ENCODE data around the gene ARHGAP23.
"Not testable (repeated sequence)": the region's sequence is repeated elsewhere in the genome, so short reads cannot be mapped to it uniquely, and the experiment has no call there.

ARHGAP23 gene

GRCh38 chr17:38491346-38492066 is 63.2 kb downstream of the ARHGAP23 start:
- not testable (repeated sequence) for DNase-seq

GRCh38 chr17:38492067-38493040 is 64.1 kb downstream of the ARHGAP23 start:
- DNase-seq = peak; percentile 84

GRCh38 chr17:38494152-38494551 is 65.9 kb downstream of the ARHGAP23 start:
- DNase-seq = not testable (repeated sequence)

- DNase-seq = not testable (repeated sequence)
Measured at GRCh38 chr17:38497656-38498055, 69.4 kb downstream of the ARHGAP23 start.

- DNase-seq = no peak
Measured at GRCh38 chr17:38498353-38498752, 70.1 kb downstream of the ARHGAP23 start.

- DNase-seq = not testable (repeated sequence)
Measured at GRCh38 chr17:38499230-38499629, 71.0 kb downstream of the ARHGAP23 start.

GRCh38 chr17:38501718-38502117 is 73.5 kb downstream of the ARHGAP23 start:
- not testable (repeated sequence) for DNase-seq

- DNase-seq = not testable (repeated sequence)
Measured at GRCh38 chr17:38503286-38503913, 75.1 kb downstream of the ARHGAP23 start.

GRCh38 chr17:38504216-38504615 is 76.0 kb downstream of the ARHGAP23 start:
- no peak for DNase-seq

GRCh38 chr17:38507436-38507835 is 79.2 kb downstream of the ARHGAP23 start:
- DNase-seq = no peak

- no peak for DNase-seq
Measured at GRCh38 chr17:38507921-38508569, 79.8 kb downstream of the ARHGAP23 start.

- no peak for DNase-seq
Measured at GRCh38 chr17:38508570-38508950, 80.3 kb downstream of the ARHGAP23 start.

GRCh38 chr17:38508954-38509771 is 80.9 kb downstream of the ARHGAP23 start:
- peak; percentile 85 for DNase-seq

GRCh38 chr17:38509772-38510420 is 81.6 kb downstream of the ARHGAP23 start:
- no peak for DNase-seq

- DNase-seq = no peak
Measured at GRCh38 chr17:38510421-38511149, 82.3 kb downstream of the ARHGAP23 start.

- no peak for DNase-seq
Measured at GRCh38 chr17:38511150-38512108, 83.2 kb downstream of the ARHGAP23 start.

- DNase-seq = no peak
Measured at GRCh38 chr17:38512473-38513058, 84.3 kb downstream of the ARHGAP23 start.

GRCh38 chr17:38526526-38526925 is 98.3 kb downstream of the ARHGAP23 start:
- DNase-seq = not testable (repeated sequence)

GRCh38 chr17:38528141-38528540 is 99.9 kb downstream of the ARHGAP23 start:
- DNase-seq = not testable (repeated sequence)
